ENCODE results near the gene JUND. TPM values are rescaled to one million over a fixed set of nuclear protein-coding genes. Genes with fewer than 3 reads are reported as not detected.

Gene JUND
- total RNA-seq, 2 experiments from 2014 or later = 527 to 530 TPM

DNA sequence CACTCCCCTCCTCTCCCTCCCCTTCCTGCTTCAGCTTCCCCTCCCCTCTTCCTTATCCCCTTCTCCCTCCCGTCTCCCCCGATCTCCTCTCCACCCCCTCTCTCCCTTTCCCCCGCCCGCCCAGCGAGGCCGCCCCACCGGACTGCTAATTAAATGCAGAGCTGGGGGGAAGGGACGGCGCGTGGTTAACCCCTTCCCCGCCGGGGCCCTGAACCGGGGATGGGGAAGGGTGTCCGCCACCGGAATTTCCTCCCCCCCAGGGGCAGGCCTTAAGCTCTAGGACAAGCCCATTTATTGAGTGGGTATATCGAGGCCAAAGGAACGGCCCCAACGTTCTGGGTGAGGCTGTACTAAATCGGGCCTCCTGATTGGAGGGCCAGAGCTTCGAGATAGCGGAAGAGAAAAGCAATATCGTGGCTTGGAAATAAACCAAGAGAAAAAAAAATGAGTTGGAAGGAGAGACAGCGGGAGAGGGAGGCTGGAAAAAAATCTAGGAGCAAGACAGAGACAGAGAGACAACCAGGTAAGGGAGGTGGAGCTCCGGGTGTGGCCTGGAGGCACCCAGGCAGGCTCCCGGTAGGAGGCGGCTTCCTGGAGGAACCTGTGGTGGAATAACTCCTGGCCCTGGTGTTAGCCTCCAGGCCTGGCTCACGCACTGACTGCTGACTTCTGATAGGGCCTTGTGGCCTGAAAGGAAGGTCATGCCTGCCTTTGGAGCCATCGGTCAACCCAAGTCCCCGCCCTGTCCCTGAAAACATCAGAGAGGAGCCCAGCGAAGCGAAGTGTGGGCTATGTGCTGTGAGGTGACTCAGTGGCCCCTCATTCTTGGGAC lies 11.6 kb upstream of the JUND start:
- CTCF ChIA-PET = interaction anchor here (1.3 to 8.0 kb wide), 5 partner anchors 11 to 36 kb away, joined by 5 to 119 read pairs (median 9); partner anchors contain the start of genes JUND and LSM4
- peak overlapping the region; percentile 85 for H3K4me3 Mint-ChIP-seq
- peak overlapping the region; percentile 93 for H3K27ac Mint-ChIP-seq
- DNase-seq (peak; percentile 88), ATAC-seq (peak; percentile 20)
- no peaks in the 10 kb centered on the region for H3K9me3 Mint-ChIP-seq
- H3K27me3 Mint-ChIP-seq = no peaks in the 10 kb centered on the region
- POLR2A ChIA-PET = interaction anchor here (0.6 to 6.5 kb wide), 9 partner anchors 9 to 44 kb away, joined by 3 to 225 read pairs (median 7); partner anchors contain the start of genes IQCN, JUND and LSM4
- peaks cover 61% of the 10 kb centered on the region for H3K4me1 Mint-ChIP-seq (ENCODE audit: low read depth)
- H3K36me3 Mint-ChIP-seq (ENCODE audit: low read depth) = peaks cover 38% of the 10 kb centered on the region
- TF ChIP-seq, protein P1, sequence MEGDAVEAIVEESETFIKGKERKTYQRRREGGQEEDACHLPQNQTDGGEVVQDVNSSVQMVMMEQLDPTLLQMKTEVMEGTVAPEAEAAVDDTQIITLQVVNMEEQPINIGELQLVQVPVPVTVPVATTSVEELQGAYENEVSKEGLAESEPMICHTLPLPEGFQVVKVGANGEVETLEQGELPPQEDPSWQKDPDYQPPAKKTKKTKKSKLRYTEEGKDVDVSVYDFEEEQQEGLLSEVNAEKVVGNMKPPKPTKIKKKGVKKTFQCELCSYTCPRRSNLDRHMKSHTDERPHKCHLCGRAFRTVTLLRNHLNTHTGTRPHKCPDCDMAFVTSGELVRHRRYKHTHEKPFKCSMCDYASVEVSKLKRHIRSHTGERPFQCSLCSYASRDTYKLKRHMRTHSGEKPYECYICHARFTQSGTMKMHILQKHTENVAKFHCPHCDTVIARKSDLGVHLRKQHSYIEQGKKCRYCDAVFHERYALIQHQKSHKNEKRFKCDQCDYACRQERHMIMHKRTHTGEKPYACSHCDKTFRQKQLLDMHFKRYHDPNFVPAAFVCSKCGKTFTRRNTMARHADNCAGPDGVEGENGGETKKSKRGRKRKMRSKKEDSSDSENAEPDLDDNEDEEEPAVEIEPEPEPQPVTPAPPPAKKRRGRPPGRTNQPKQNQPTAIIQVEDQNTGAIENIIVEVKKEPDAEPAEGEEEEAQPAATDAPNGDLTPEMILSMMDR (IDR thresholded peaks at IDR 0.05) = no peak
- intact Hi-C loops (cut with micrococcal nuclease) = no loop called here

DNA sequence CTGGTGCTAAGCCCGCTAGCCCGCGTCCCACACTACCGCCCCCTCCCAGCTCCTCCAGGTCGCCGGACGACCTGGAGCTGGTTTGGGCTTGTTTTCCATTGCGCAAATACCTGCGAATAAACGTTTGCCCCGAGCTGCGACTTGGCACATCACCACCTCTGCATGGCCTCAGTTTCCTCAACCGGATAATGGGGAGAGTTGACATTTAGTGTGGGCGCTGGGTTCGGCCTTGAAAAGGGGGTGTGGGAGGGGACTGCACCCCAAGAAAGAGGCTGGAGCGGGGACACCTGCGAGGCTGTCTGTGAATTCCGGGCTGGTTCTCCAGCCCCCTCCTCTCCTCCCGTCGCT lies 11.0 kb upstream of the JUND start:
- DNase-seq (no peak), ATAC-seq (no peak)
- ChIA-PET POLR2A (interaction anchor here (0.6 to 6.5 kb wide), 10 partner anchors 8 to 130 kb away, joined by 3 to 225 read pairs (median 6); partner anchors contain the start of genes IQCN, JUND and LSM4), CTCF (interaction anchor here (1.0 to 8.0 kb wide), 6 partner anchors 12 to 96 kb away, joined by 5 to 119 read pairs (median 7); partner anchors contain the start of genes JUND and LSM4)
- peak overlapping the region; percentile 93 for H3K27ac Mint-ChIP-seq
- H3K36me3 Mint-ChIP-seq (ENCODE audit: low read depth) = peaks cover 34% of the 10 kb centered on the region
- no peaks in the 10 kb centered on the region for H3K27me3 Mint-ChIP-seq
- H3K9me3 Mint-ChIP-seq = no peaks in the 10 kb centered on the region
- intact Hi-C loops (cut with micrococcal nuclease) = no loop called here
- TF ChIP-seq, protein P1 (IDR thresholded peaks at IDR 0.05) = no peak
- H3K4me1 Mint-ChIP-seq (ENCODE audit: low read depth) = peaks cover 61% of the 10 kb centered on the region
- peak overlapping the region; percentile 85 for H3K4me3 Mint-ChIP-seq

DNA sequence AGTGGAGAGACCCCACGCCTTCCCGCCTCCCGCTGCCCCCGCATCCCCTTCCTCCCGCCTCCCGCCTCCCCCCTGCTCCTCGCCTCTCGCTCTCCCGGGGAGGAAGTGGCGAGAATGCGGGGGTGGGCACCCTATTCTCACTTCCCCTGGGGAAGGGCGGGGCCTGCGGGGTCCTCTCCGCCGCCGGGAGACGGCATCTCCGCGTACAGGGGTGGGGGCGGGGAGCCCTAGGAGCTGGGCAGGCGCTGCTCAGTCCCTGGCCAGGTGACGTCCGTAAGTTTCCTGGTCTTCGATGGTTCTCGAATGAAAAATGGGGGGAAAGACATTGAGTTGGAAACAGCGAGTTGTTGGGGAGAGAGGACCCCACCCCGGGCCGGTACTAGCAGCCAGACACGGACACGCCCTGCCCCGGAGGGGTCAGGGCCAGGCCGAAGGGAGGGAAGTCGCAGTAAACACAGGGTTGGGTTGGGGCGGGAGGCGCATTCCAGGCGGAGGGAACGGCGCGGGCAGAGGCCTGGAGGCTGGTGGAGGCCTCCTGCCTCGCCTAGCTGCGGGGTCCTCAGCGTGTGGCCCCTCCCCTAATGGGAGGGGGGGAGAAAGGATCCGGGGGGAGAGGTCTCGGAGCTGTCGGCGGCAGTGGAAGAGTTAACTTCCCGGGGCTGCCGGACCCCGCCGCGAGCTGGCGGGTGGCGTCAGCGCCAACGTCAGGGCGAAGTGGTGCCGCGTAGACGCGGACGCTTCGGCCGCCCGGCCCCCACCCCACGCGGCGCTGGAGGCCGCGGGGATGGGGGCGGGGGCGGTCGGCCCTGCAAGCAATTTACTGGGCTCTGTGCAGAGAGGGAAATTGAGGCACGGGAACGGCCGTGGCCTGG lies 10.4 kb upstream of the JUND start:
- H3K27ac Mint-ChIP-seq = peak overlapping the region; percentile 93
- H3K4me1 Mint-ChIP-seq (ENCODE audit: low read depth) = peaks cover 64% of the 10 kb centered on the region
- intact Hi-C loops (cut with micrococcal nuclease) = loop anchor here (2.0 kb wide), 1 partner anchor 13 kb away; no protein-coding TSS in a partner anchor
- H3K9me3 Mint-ChIP-seq = no peaks in the 10 kb centered on the region
- H3K4me3 Mint-ChIP-seq = peak overlapping the region; percentile 85
- TF ChIP-seq, protein P1 (IDR thresholded peaks at IDR 0.05) = no peak
- DNase-seq (peak; percentile 98), ATAC-seq (peak; percentile 57)
- no peaks in the 10 kb centered on the region for H3K27me3 Mint-ChIP-seq
- peaks cover 32% of the 10 kb centered on the region for H3K36me3 Mint-ChIP-seq (ENCODE audit: low read depth)
- POLR2A ChIA-PET = interaction anchor here (0.7 to 6.5 kb wide), 8 partner anchors 7 to 131 kb away, joined by 4 to 225 read pairs (median 8); partner anchors contain the start of genes IQCN, JUND and LSM4
- CTCF ChIA-PET = interaction anchor here (1.0 to 8.0 kb wide), 6 partner anchors 12 to 97 kb away, joined by 5 to 119 read pairs (median 7); partner anchors contain the start of genes JUND and LSM4

GRCh38 chr19:18291019-18291524 lies 9.7 kb upstream of the JUND start:
- ChIA-PET CTCF (interaction anchor here (2.2 to 8.0 kb wide), 4 partner anchors 11 to 31 kb away, joined by 7 to 119 read pairs (median 14); partner anchors contain the start of genes JUND and LSM4), POLR2A (interaction anchor here (1.0 to 6.5 kb wide), 4 partner anchors 8 to 30 kb away, joined by 3 to 225 read pairs (median 38); partner anchors contain the start of gene JUND)
- H3K9me3 Mint-ChIP-seq = peaks cover 2% of the 10 kb centered on the region
- peak overlapping the region; percentile 93 for H3K27ac Mint-ChIP-seq
- peaks cover 67% of the 10 kb centered on the region for H3K4me1 Mint-ChIP-seq (ENCODE audit: low read depth)
- TF ChIP-seq, protein P1 (IDR thresholded peaks at IDR 0.05) = no peak
- no peaks in the 10 kb centered on the region for H3K27me3 Mint-ChIP-seq
- no peak for DNase-seq
- peak overlapping the region; percentile 85 for H3K4me3 Mint-ChIP-seq
- ATAC-seq = no peak
- H3K36me3 Mint-ChIP-seq (ENCODE audit: low read depth) = peaks cover 30% of the 10 kb centered on the region
- intact Hi-C loops (cut with micrococcal nuclease) = loop anchor here (2.0 kb wide), 1 partner anchor 14 kb away; no protein-coding TSS in a partner anchor
